Stimulated activated CD4-positive, alpha-beta T cell treated with anti-CD3 and anti-CD28 coated beads, Interleukin-12 subunit alpha, Interleukin-12 subunit beta, amount 100 ng/mL, for 4 hours (primary cell): ENCODE results near the gene ECPAS.
"Not testable (repeated sequence)": the region's sequence is repeated elsewhere in the genome, so short reads cannot be mapped to it uniquely, and the experiment has no call there.

Experiments
- DNase-seq: peaks from one replicate; pipeline ENCODE4 v3.0.0-alpha.2; 2020

The ECPAS gene

GRCh38 chr9:111467778-111468367 is 16.3 kb downstream of the ECPAS start:
- DNase-seq, result no peak

- DNase-seq, result no peak
Measured at GRCh38 chr9:111463048-111463447, 21.1 kb downstream of the ECPAS start.

GRCh38 chr9:111458139-111459009 is 25.8 kb downstream of the ECPAS start:
- DNase-seq, result no peak

- DNase-seq, result no peak
Measured at GRCh38 chr9:111456529-111456928, 27.7 kb downstream of the ECPAS start.

GRCh38 chr9:111455638-111456037 is 28.5 kb downstream of the ECPAS start:
- no peak for DNase-seq

- no peak for DNase-seq
Measured at GRCh38 chr9:111454751-111455150, 29.4 kb downstream of the ECPAS start.

- no peak for DNase-seq
Measured at GRCh38 chr9:111451570-111451969, 32.6 kb downstream of the ECPAS start.

GRCh38 chr9:111450124-111450523 is 34.1 kb downstream of the ECPAS start:
- no peak for DNase-seq

GRCh38 chr9:111449705-111450104 is 34.5 kb downstream of the ECPAS start:
- no peak for DNase-seq

GRCh38 chr9:111445799-111446198 is 38.4 kb downstream of the ECPAS start:
- not testable (repeated sequence) for DNase-seq

- DNase-seq, result no peak
Measured at GRCh38 chr9:111443454-111443853, 40.7 kb downstream of the ECPAS start.

- DNase-seq, result no peak
Measured at GRCh38 chr9:111442360-111443027, 41.7 kb downstream of the ECPAS start.

GRCh38 chr9:111440226-111440625 is 44.0 kb downstream of the ECPAS start:
- no peak for DNase-seq

GRCh38 chr9:111438541-111439235 is 45.5 kb downstream of the ECPAS start:
- no peak for DNase-seq

- no peak for DNase-seq
Measured at GRCh38 chr9:111436571-111436970, 47.6 kb downstream of the ECPAS start.

GRCh38 chr9:111433082-111433481 is 51.1 kb downstream of the ECPAS start:
- no peak for DNase-seq

- DNase-seq, result no peak
Measured at GRCh38 chr9:111431684-111432083, 52.5 kb downstream of the ECPAS start.

- no peak for DNase-seq
Measured at GRCh38 chr9:111429175-111429574, 55.0 kb downstream of the ECPAS start.

GRCh38 chr9:111427186-111427585 is 57.0 kb downstream of the ECPAS start:
- DNase-seq, result no peak

GRCh38 chr9:111423389-111423788 is 60.8 kb downstream of the ECPAS start:
- DNase-seq, result no peak

- DNase-seq, result no peak
Measured at GRCh38 chr9:111414406-111414805, 69.8 kb downstream of the ECPAS start.

GRCh38 chr9:111413996-111414395 is 70.2 kb downstream of the ECPAS start:
- DNase-seq, result no peak

GRCh38 chr9:111412280-111412679 is 71.9 kb downstream of the ECPAS start:
- no peak for DNase-seq
